NCI-H526 (cell line): ENCODE data around the gene ANKRD33B.
"Not testable (repeated sequence)": the region's sequence is repeated elsewhere in the genome, so short reads cannot be mapped to it uniquely, and the experiment has no call there.

Experiments used
- DNase-seq, 2 experiments: peaks; one replicate each; lab custom pipeline; 2025; lab: John Stamatoyannopoulos, UW

ANKRD33B gene

GRCh38 chr5:10556893-10557746 lies 6.8 kb upstream of the ANKRD33B start:
- DNase-seq: no peak

- DNase-seq: no peak
Observed at GRCh38 chr5:10559151-10559550, 4.7 kb upstream of the ANKRD33B start.

- DNase-seq: no peak
Observed at GRCh38 chr5:10559871-10560270, 4.0 kb upstream of the ANKRD33B start.

GRCh38 chr5:10562201-10563109 lies 1.4 kb upstream of the ANKRD33B start:
- DNase-seq: no peak

GRCh38 chr5:10563110-10563944 lies 543 bp upstream of the ANKRD33B start:
- DNase-seq: peak in 1 of 2 experiments; percentile 79

GRCh38 chr5:10564838-10565784 lies 1.2 kb downstream of the ANKRD33B start:
- peak in 1 of 2 experiments; percentile 57 for DNase-seq

GRCh38 chr5:10565785-10566542 lies 2.1 kb downstream of the ANKRD33B start:
- peak; percentile 40 to 65 for DNase-seq

GRCh38 chr5:10566543-10567068 lies 2.7 kb downstream of the ANKRD33B start:
- DNase-seq: no peak

- peak in 1 of 2 experiments; percentile 31 for DNase-seq
Observed at GRCh38 chr5:10567121-10567591, 3.3 kb downstream of the ANKRD33B start.

- DNase-seq: no peak
Observed at GRCh38 chr5:10567781-10568321, 4.0 kb downstream of the ANKRD33B start.

GRCh38 chr5:10570540-10570939 lies 6.7 kb downstream of the ANKRD33B start:
- DNase-seq: not testable (repeated sequence)

GRCh38 chr5:10572451-10572850 lies 8.6 kb downstream of the ANKRD33B start:
- no peak for DNase-seq

- no peak for DNase-seq
Observed at GRCh38 chr5:10573487-10574145, 9.7 kb downstream of the ANKRD33B start.

- not testable (repeated sequence) for DNase-seq
Observed at GRCh38 chr5:10574879-10575278, 11.0 kb downstream of the ANKRD33B start.

GRCh38 chr5:10576121-10576789 lies 12.4 kb downstream of the ANKRD33B start:
- peak in 1 of 2 experiments; percentile 21 for DNase-seq

GRCh38 chr5:10576790-10577189 lies 12.9 kb downstream of the ANKRD33B start:
- DNase-seq: no peak

- no peak for DNase-seq
Observed at GRCh38 chr5:10577371-10578292, 13.8 kb downstream of the ANKRD33B start.
